AG10803 (cell line): ENCODE data around the gene SMIM1.
A peak's percentile ranks its signal among the peaks of the same experiment; 100 is the strongest.

Experiments
- DNase-seq: peaks from one replicate; pipeline ENCODE4 v3.0.0; 2010; ENCODE audit warnings: low read depth
- H3K4me3 ChIP-seq: 2 replicates; pipeline ENCODE4 v1.5.1; 2011; ENCODE audit warnings: mild to moderate bottlenecking, low read length, control low read depth
- TF ChIP-seq, protein P1 (sequence below): conservative IDR thresholded peaks from 2 replicates; pipeline ENCODE4 v1.5.1; 2011; ENCODE audit warnings: mild to moderate bottlenecking, low read length, control low read depth, inconsistent platforms

SMIM1 gene

DNA sequence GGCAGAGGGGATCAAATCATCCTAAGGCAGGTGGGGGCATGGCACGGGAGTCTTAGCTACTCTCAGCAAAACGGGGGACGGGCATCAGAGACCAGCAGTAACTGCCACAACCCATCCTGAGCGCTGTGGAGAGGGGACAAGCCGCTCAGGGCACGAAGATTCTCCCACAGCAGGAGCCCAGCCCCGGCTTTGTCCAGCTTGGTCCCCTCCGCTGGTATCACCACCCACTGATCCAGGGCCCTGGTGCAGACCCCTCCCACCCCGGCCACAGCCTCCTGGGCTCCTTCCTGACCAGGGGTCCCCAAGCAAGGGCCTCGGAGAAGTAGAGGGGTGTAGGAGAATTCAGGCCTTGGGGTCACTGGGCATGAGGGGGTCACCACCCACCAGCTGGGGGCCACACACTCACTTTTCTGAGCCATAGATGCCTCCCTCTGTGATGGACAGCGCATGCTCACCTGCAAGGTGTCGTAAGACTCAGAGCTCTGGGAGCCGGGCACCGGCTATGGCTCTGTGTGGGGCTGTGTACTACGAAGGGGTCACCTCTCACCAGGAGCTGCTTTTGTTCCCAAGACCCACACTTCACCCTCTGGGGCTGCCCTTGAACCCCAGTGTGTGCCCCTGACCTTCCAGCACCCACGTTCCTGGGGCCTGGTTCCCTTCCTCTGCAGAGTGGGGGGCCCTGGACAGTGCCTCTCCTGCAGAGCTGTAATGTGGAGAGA, 2.3 kb upstream of the SMIM1 start:
- no peak overlapping the region for H3K4me3 ChIP-seq

DNA sequence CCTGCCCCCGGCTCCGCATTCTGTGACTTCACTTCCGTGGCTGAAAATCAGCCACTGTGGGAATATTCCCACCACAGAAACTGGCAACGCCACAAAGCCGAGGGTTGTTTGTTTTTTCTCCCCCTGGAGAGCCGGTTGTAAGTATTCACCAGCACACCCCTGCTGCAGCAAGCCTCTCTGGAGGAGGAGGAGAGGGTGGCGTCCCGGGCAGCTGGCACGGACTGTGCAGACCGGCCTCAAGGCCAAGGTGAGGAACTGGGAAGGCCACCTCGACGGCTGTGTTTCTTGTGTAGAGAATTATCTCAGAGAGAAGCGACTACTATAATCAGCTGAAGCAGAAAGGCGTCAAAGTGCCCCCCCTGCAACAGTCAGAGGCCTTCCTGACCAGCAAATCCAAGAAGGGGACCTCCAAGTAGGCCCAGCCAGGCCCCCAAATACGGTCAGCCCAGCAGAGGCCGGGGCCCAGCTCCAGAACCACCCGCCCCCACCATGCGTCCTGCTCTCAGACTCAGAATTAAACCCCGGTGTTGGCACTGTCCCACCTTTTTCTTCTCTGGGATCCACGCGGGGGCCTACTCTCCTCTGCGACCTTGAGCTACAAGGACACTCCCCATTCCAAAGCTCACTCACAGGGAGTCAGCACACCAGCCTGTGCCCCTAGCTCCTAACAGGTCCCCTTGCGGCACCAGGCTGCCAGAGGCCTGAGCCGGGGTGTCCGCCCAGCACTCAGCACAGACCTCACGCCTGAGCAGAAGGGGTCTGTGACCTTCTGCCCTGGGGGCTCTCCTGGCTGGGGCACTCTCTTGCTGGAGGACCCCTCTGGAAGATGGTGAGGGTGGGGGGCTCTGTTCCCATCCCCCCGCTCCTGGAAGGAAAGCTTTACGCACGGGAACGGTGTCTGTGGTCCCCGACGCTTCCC, 1.2 kb upstream of the SMIM1 start:
- DNase-seq, result no peak
- TF ChIP-seq, protein P1, sequence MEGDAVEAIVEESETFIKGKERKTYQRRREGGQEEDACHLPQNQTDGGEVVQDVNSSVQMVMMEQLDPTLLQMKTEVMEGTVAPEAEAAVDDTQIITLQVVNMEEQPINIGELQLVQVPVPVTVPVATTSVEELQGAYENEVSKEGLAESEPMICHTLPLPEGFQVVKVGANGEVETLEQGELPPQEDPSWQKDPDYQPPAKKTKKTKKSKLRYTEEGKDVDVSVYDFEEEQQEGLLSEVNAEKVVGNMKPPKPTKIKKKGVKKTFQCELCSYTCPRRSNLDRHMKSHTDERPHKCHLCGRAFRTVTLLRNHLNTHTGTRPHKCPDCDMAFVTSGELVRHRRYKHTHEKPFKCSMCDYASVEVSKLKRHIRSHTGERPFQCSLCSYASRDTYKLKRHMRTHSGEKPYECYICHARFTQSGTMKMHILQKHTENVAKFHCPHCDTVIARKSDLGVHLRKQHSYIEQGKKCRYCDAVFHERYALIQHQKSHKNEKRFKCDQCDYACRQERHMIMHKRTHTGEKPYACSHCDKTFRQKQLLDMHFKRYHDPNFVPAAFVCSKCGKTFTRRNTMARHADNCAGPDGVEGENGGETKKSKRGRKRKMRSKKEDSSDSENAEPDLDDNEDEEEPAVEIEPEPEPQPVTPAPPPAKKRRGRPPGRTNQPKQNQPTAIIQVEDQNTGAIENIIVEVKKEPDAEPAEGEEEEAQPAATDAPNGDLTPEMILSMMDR, result no peak
- peak overlapping the region; percentile 41 for H3K4me3 ChIP-seq

More for the DNA sequence above, 2.3 kb upstream of the SMIM1 start:
- TF ChIP-seq, protein P1, result no peak
- no peak for DNase-seq

DNA sequence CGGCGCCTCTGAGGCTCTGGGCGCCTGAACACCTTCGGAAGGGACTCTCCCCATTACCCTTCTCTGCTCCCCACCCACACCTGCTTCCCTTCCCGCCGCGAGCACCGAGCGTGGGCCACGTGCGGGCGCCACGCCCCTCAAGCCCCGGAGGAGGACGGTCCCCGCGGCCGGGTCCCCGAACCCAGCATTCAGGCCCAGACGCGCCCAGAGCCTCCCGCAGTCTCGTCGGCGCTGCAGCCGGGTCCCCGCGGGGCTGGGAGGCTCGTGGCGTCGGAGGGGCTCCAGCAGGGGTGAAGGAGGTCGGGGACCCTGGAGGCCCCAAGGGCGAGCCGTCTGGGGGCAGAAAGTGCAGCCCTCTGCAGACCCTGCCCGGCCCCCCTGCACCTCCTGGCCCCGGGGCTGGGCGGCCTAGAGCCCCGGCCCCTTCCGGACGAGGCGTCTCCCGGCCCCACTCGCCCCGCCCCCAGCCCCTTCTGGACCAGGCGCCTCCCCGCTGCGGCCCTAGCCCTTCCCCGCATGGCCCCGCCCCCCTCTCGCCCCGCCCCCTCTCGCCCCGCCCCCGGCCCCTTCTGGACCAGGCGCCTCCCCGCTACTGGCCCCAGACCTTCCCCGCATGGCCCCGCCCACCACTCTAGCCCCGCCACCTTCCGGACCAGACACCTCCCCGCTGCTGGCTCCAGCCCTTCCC, 378 bp upstream of the SMIM1 start:
- peak overlapping the region; percentile 41 for H3K4me3 ChIP-seq
- peak; percentile 54 for DNase-seq
- TF ChIP-seq, protein P1, result no peak

DNA sequence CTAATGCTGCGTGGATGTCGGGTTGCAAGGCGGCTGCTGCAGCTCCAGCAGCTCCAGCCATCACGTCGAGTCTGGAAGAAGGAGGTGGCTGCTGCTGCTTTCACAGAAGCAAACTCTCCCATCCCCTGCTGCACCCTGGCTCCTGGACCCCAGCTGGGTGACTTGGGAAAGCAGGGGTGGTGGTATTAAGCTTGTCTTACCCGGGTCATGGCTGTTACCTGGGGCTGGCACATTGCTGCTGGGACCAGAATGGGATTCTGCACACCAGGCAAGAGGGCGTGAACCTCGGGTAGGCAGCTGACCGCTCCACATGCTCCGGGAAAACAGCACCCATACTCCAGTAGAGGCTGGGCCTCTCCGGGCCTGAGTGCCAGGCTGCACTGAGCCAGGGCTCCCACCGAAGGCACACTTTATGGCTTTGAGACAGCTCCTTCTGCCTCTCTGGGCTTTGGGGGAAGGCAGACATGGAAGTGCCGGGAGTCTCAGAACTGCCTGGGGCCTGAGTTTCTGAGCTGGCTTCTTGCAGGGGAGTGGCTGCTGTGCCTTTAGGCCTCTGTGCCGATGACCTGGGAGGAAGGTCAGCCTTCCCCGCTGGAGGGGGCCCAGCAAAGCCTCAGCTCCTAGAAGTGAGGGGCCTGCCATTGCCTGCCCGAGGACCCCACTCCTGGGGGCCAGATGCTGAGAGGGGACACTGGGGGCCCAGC, 1.2 kb downstream of the SMIM1 start:
- no peak for DNase-seq
- H3K4me3 ChIP-seq, result no peak overlapping the region
- TF ChIP-seq, protein P1, result no peak

DNA sequence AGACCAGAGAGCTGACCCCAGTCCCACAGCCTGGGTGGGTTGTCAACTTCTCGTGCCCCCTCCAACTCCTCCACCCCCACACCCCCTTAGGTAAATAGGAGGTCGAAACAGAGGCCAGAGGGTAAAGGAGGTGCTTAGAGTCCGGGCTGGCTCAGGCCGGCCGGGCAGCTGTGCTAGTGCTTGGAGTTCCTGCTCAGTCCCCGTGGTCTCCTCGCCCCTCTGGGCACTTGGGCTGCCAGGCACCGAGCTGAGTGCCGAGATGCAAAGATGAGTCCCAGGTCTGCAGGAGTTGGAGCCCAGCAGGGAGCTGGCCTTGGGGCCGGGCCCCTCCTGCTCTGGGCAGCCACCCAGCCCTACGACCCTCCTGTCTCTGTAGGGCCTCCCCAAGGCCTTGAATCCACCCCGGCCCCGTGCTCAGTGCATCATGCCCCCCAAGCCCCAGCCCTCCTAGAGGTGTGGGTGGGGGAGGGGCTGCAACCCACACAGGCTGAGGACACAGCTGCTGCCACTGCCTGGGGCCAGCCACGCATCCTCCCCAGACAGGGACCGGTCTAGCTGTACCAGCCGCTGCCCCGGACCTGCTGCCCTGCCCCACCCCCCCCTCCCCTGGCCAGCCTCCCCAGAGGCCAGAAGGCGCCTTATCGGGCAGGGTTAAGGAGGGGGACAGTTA, 1.9 kb downstream of the SMIM1 start:
- H3K4me3 ChIP-seq, result no peak overlapping the region
- TF ChIP-seq, protein P1, result no peak
- no peak for DNase-seq

DNA sequence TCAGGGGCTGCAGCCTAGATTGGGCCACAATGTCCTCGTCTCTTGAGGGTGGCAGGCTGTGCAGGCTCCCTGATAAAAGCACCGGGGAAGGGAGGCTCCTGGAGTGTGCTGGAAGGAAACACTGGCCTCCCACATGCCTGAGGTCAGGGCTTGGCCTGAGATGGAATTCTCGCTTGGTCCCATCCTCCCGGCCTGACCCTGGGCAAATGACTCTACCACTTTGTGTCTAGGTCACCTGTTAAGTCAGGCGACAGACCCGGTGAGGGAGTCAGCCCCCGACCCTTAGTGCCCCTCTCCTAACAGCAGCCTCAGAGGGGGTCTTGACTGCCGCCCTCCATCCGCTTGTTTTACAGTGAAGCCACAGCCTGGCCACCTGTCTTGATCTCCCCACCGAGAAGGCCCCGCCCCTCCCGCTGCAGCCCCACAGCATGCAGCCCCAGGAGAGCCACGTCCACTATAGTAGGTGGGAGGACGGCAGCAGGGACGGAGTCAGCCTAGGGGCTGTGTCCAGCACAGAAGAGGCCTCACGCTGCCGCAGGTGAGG, 2.5 kb downstream of the SMIM1 start:
- H3K4me3 ChIP-seq, result no peak overlapping the region
- TF ChIP-seq, protein P1, result no peak
- DNase-seq, result peak; percentile 21
